ACC112 (cell line): Measurements from ENCODE around the gene ATP2B1.
A peak's percentile ranks its signal among the peaks of the same experiment; 100 is the strongest.

Source experiments
- H2AFZ ChIP-seq: fragments of 200-600 bp; sonication (generic); one replicate; pipeline ENCODE4 v1.6.0; 2017; ENCODE audit warnings: antibody characterized with exemption, low read length; ENCODE audit not compliant: unreplicated experiment
- H3K27ac ChIP-seq: fragments of 200-600 bp; sonication (generic); 2 replicates; pipeline ENCODE4 v1.5.1; 2014; ENCODE audit warnings: low read depth, mild to moderate bottlenecking, antibody characterized with exemption, low read length, moderate library complexity
- H3K27me3 ChIP-seq: fragments of 200-600 bp; sonication (generic); 2 replicates; pipeline ENCODE4 v1.6.1; 2014; ENCODE audit warnings: mild to moderate bottlenecking, antibody characterized with exemption, low read length, moderate library complexity, mixed read lengths; ENCODE audit not compliant: insufficient read depth
- H3K36me3 ChIP-seq: fragments of 200-600 bp; sonication (generic); 2 replicates; pipeline ENCODE4 v1.6.1; 2016; ENCODE audit warnings: mild to moderate bottlenecking, antibody characterized with exemption, low read length, moderate library complexity, mixed read lengths; ENCODE audit not compliant: insufficient read depth
- H3K4me1 ChIP-seq: fragments of 200-600 bp; sonication (generic); one replicate; pipeline ENCODE4 v1.6.1; 2016; ENCODE audit warnings: low read length, mixed read lengths; ENCODE audit not compliant: insufficient read depth, unreplicated experiment, control insufficient read depth
- H3K4me3 ChIP-seq: fragments of 200-600 bp; sonication (generic); 2 replicates; pipeline ENCODE4 v1.5.1; 2014; ENCODE audit warnings: mild to moderate bottlenecking, low read depth, low read length
- H3K79me2 ChIP-seq: fragments of 200-600 bp; sonication (generic); one replicate; pipeline ENCODE4 v1.6.0; 2016; ENCODE audit warnings: low read length; ENCODE audit not compliant: control insufficient read depth, unreplicated experiment, insufficient read depth

ATP2B1 gene

GRCh38 chr12:89636052-89636775 lies 72.4 kb downstream of the ATP2B1 start:
- H3K79me2 ChIP-seq: no peaks in the 10 kb centered on the region
- H3K27me3 ChIP-seq: no peaks in the 10 kb centered on the region
- peak overlapping the region; percentile 22; the same call in 1 of the 2 replicates for H3K27ac ChIP-seq
- no peak overlapping the region for H2AFZ ChIP-seq
- H3K36me3 ChIP-seq: peaks cover 19% of the 10 kb centered on the region; the same call in 1 of the 2 replicates
- peaks cover 12% of the 10 kb centered on the region for H3K4me1 ChIP-seq
- no peak overlapping the region for H3K4me3 ChIP-seq

GRCh38 chr12:89634508-89634907 lies 74.1 kb downstream of the ATP2B1 start:
- Histone ChIP-seq H2AFZ (no peak overlapping the region), H3K79me2 (no peaks in the 10 kb centered on the region), H3K27ac (no peak overlapping the region), H3K4me1 (peaks cover 12% of the 10 kb centered on the region), H3K36me3 (peaks cover 23% of the 10 kb centered on the region), H3K4me3 (no peak overlapping the region), H3K27me3 (no peaks in the 10 kb centered on the region)

- no peaks in the 10 kb centered on the region for H3K27me3 ChIP-seq
- peaks cover 12% of the 10 kb centered on the region for H3K4me1 ChIP-seq
- H2AFZ ChIP-seq: no peak overlapping the region
- H3K79me2 ChIP-seq: no peaks in the 10 kb centered on the region
- no peak overlapping the region for H3K27ac ChIP-seq
- H3K36me3 ChIP-seq: peaks cover 26% of the 10 kb centered on the region
- no peak overlapping the region for H3K4me3 ChIP-seq
Measured at GRCh38 chr12:89632778-89633177, 75.9 kb downstream of the ATP2B1 start.

GRCh38 chr12:89622115-89622514 lies 86.5 kb downstream of the ATP2B1 start:
- H3K27me3 ChIP-seq: no peaks in the 10 kb centered on the region
- H3K4me3 ChIP-seq: no peak overlapping the region
- H3K36me3 ChIP-seq: peaks cover 24% of the 10 kb centered on the region; the same call in 1 of the 2 replicates
- H3K4me1 ChIP-seq: peaks cover 11% of the 10 kb centered on the region
- H2AFZ ChIP-seq: no peak overlapping the region
- H3K27ac ChIP-seq: no peak overlapping the region
- H3K79me2 ChIP-seq: no peaks in the 10 kb centered on the region

GRCh38 chr12:89621521-89621920 lies 87.1 kb downstream of the ATP2B1 start:
- H2AFZ ChIP-seq: no peak overlapping the region
- no peak overlapping the region for H3K4me3 ChIP-seq
- H3K4me1 ChIP-seq: peaks cover 11% of the 10 kb centered on the region
- no peaks in the 10 kb centered on the region for H3K27me3 ChIP-seq
- H3K36me3 ChIP-seq: peaks cover 23% of the 10 kb centered on the region; the same call in 1 of the 2 replicates
- no peak overlapping the region for H3K27ac ChIP-seq
- H3K79me2 ChIP-seq: no peaks in the 10 kb centered on the region

- Histone ChIP-seq H3K36me3 (peaks cover 29% of the 10 kb centered on the region; the same call in 1 of the 2 replicates), H3K4me1 (peaks cover 11% of the 10 kb centered on the region), H3K4me3 (no peak overlapping the region), H3K27me3 (no peaks in the 10 kb centered on the region), H3K27ac (no peak overlapping the region), H2AFZ (no peak overlapping the region), H3K79me2 (no peaks in the 10 kb centered on the region)
Measured at GRCh38 chr12:89619764-89620163, 88.9 kb downstream of the ATP2B1 start.

- Histone ChIP-seq H3K4me3 (no peak overlapping the region), H3K36me3 (peaks cover 23% of the 10 kb centered on the region; the same call in 1 of the 2 replicates), H2AFZ (no peak overlapping the region)
Measured at GRCh38 chr12:89618113-89618862, 90.3 kb downstream of the ATP2B1 start.

GRCh38 chr12:89610366-89610765 lies 98.3 kb downstream of the ATP2B1 start:
- Histone ChIP-seq H3K4me3 (no peak overlapping the region), H2AFZ (no peak overlapping the region), H3K27me3 (no peaks in the 10 kb centered on the region), H3K79me2 (no peaks in the 10 kb centered on the region), H3K4me1 (no peaks in the 10 kb centered on the region), H3K36me3 (peaks cover 24% of the 10 kb centered on the region), H3K27ac (no peak overlapping the region)

More at GRCh38 chr12:89618113-89618862, 90.3 kb downstream of the ATP2B1 start:
- no peaks in the 10 kb centered on the region for H3K27me3 ChIP-seq
- no peaks in the 10 kb centered on the region for H3K79me2 ChIP-seq
- no peak overlapping the region for H3K27ac ChIP-seq
- H3K4me1 ChIP-seq: peaks cover 11% of the 10 kb centered on the region

GRCh38 chr12:89603678-89604077 lies 105.0 kb downstream of the ATP2B1 start:
- Histone ChIP-seq H3K36me3 (peaks cover 12% of the 10 kb centered on the region; the same call in 1 of the 2 replicates), H3K79me2 (no peaks in the 10 kb centered on the region), H3K4me1 (no peaks in the 10 kb centered on the region)

GRCh38 chr12:89597770-89598169 lies 110.9 kb downstream of the ATP2B1 start:
- H3K27ac ChIP-seq: no peak overlapping the region
- H3K27me3 ChIP-seq: no peaks in the 10 kb centered on the region
- H3K79me2 ChIP-seq: no peaks in the 10 kb centered on the region
- H3K4me1 ChIP-seq: no peaks in the 10 kb centered on the region
- no peak overlapping the region for H2AFZ ChIP-seq
- peaks cover 8% of the 10 kb centered on the region; the same call in 1 of the 2 replicates for H3K36me3 ChIP-seq
- no peak overlapping the region for H3K4me3 ChIP-seq

More at GRCh38 chr12:89603678-89604077, 105.0 kb downstream of the ATP2B1 start:
- Histone ChIP-seq H3K27me3 (no peaks in the 10 kb centered on the region), H2AFZ (no peak overlapping the region), H3K4me3 (no peak overlapping the region), H3K27ac (no peak overlapping the region)
